ENCODE measurements around the gene LRP11. TPM values are rescaled to one million over a fixed set of nuclear protein-coding genes. Genes with fewer than 3 reads are reported as not detected.
"Not testable (repeated sequence)": the region's sequence is repeated elsewhere in the genome, so short reads cannot be mapped to it uniquely, and the experiment has no call there.

LRP11 gene
- polyA plus RNA-seq, 3 donors, result 0.20 to 0.41 (median 0.32) TPM

- Mint-ChIP-seq H3K27ac (peak overlapping the region in 1 of 7 donors; percentile 26), H3K36me3 (no peaks in the 10 kb centered on the region), H3K9me3 (peaks cover 0 to 3% (median 0%) of the 10 kb centered on the region in 7 donors), H3K4me3 (no peak overlapping the region), H3K27me3 (ENCODE audit: low read depth in 3 of 3) (peaks cover 0 to 5% (median 4%) of the 10 kb centered on the region in 3 donors), H3K4me1 (peaks cover 15% of the 10 kb centered on the region)
- Histone ChIP-seq H3K9me3 (replicated peaks in 1 of 2; ENCODE audit: control insufficient read depth in 1 of 2, insufficient read depth in 1 of 2, low read length in 2 of 2) (no peaks in the 10 kb centered on the region), H3K36me3 (replicated peaks in 1 of 2; ENCODE audit: control insufficient read depth in 1 of 2, insufficient read depth in 2 of 2, low read length in 2 of 2) (no peaks in the 10 kb centered on the region), H3K79me2 (ENCODE audit: insufficient read depth, low read length) (no peaks in the 10 kb centered on the region), H3K27me3 (ENCODE audit: control insufficient read depth in 2 of 2, insufficient read depth in 2 of 2, low read length in 2 of 2) (no peaks in the 10 kb centered on the region), H3K27ac (ENCODE audit: low read depth in 1 of 2, low read length in 2 of 2) (no peak overlapping the region), H3K9ac (ENCODE audit: insufficient read depth, low read length, poor library complexity, severe bottlenecking) (no peak overlapping the region), H2AFZ (ENCODE audit: insufficient read depth, low read depth, low read length, poor library complexity, severe bottlenecking) (no peak overlapping the region), H3K4me1 (ENCODE audit: control insufficient read depth in 1 of 2, insufficient read depth in 2 of 2, low read length in 2 of 2) (peaks cover 0 to 18% of the 10 kb centered on the region in 2 donors), H3K4me3 (replicated peaks in 1 of 3; ENCODE audit: low read depth in 2 of 3, low read length in 3 of 3) (no peak overlapping the region), H3K4me2 (replicated peaks; ENCODE audit: extremely low read depth, low read length, poor library complexity, severe bottlenecking) (no peak overlapping the region), H4K20me1 (ENCODE audit: insufficient read depth, low read length) (no peaks in the 10 kb centered on the region)
- TF ChIP-seq CTCF (IDR thresholded peaks at IDR 0.05), result no peak
- 60% methylated on average over 1 of the region's 5 CpGs for WGBS (ENCODE audit: insufficient coverage)
- intact Hi-C loops (cut with micrococcal nuclease), result no loop called here
- DNase-seq, result peak in 2 of 3 donors; percentile 15 to 17
Measured at GRCh38 chr6:149895833-149896271, 31.7 kb upstream of the LRP11 start.

GRCh38 chr6:149895048-149895590, 31.0 kb upstream of the LRP11 start:
- peaks cover 0 to 3% (median 0%) of the 10 kb centered on the region in 7 donors for H3K9me3 Mint-ChIP-seq
- peaks cover 0 to 8% (median 4%) of the 10 kb centered on the region in 3 donors for H3K27me3 Mint-ChIP-seq (ENCODE audit: low read depth in 3 of 3)
- Histone ChIP-seq H3K27ac (ENCODE audit: low read depth in 1 of 2, low read length in 2 of 2) (no peak overlapping the region), H4K20me1 (ENCODE audit: insufficient read depth, low read length) (no peaks in the 10 kb centered on the region), H3K9ac (ENCODE audit: insufficient read depth, low read length, poor library complexity, severe bottlenecking) (no peak overlapping the region), H3K4me3 (replicated peaks in 1 of 3; ENCODE audit: low read depth in 2 of 3, low read length in 3 of 3) (no peak overlapping the region), H3K79me2 (ENCODE audit: insufficient read depth, low read length) (no peaks in the 10 kb centered on the region), H3K36me3 (replicated peaks in 1 of 2; ENCODE audit: control insufficient read depth in 1 of 2, insufficient read depth in 2 of 2, low read length in 2 of 2) (no peaks in the 10 kb centered on the region), H2AFZ (ENCODE audit: insufficient read depth, low read depth, low read length, poor library complexity, severe bottlenecking) (peak overlapping the region; percentile 32), H3K9me3 (replicated peaks in 1 of 2; ENCODE audit: control insufficient read depth in 1 of 2, insufficient read depth in 1 of 2, low read length in 2 of 2) (no peaks in the 10 kb centered on the region), H3K27me3 (ENCODE audit: control insufficient read depth in 2 of 2, insufficient read depth in 2 of 2, low read length in 2 of 2) (no peaks in the 10 kb centered on the region), H3K4me2 (replicated peaks; ENCODE audit: extremely low read depth, low read length, poor library complexity, severe bottlenecking) (no peak overlapping the region), H3K4me1 (ENCODE audit: control insufficient read depth in 1 of 2, insufficient read depth in 2 of 2, low read length in 2 of 2) (peaks cover 0 to 18% of the 10 kb centered on the region in 2 donors)
- H3K36me3 Mint-ChIP-seq, result no peaks in the 10 kb centered on the region
- peaks cover 15% of the 10 kb centered on the region for H3K4me1 Mint-ChIP-seq
- WGBS (ENCODE audit: insufficient coverage), result 81% methylated on average over 5 of the region's 7 CpGs
- TF ChIP-seq CTCF (IDR thresholded peaks at IDR 0.05), result no peak
- H3K27ac Mint-ChIP-seq, result no peak overlapping the region
- no peak for DNase-seq
- no peak overlapping the region for H3K4me3 Mint-ChIP-seq
- intact Hi-C loops (cut with micrococcal nuclease), result no loop called here

- H3K4me3 Mint-ChIP-seq; DNase-seq; H3K36me3 ChIP-seq (replicated peaks in 1 of 2; ENCODE audit: control insufficient read depth in 1 of 2, insufficient read depth in 2 of 2, low read length in 2 of 2); H3K27me3 ChIP-seq (ENCODE audit: control insufficient read depth in 2 of 2, insufficient read depth in 2 of 2, low read length in 2 of 2); H3K4me3 ChIP-seq (replicated peaks in 1 of 3; ENCODE audit: low read depth in 2 of 3, low read length in 3 of 3); H3K27ac Mint-ChIP-seq; H3K36me3 Mint-ChIP-seq; H3K9me3 ChIP-seq (replicated peaks in 1 of 2; ENCODE audit: control insufficient read depth in 1 of 2, insufficient read depth in 1 of 2, low read length in 2 of 2); H3K79me2 ChIP-seq (ENCODE audit: insufficient read depth, low read length); H4K20me1 ChIP-seq (ENCODE audit: insufficient read depth, low read length); H3K4me2 ChIP-seq (replicated peaks; ENCODE audit: extremely low read depth, low read length, poor library complexity, severe bottlenecking); H3K27me3 Mint-ChIP-seq (ENCODE audit: low read depth in 3 of 3); intact Hi-C loops (cut with micrococcal nuclease); H3K9me3 Mint-ChIP-seq; H3K27ac ChIP-seq (ENCODE audit: low read depth in 1 of 2, low read length in 2 of 2); H3K9ac ChIP-seq (ENCODE audit: insufficient read depth, low read length, poor library complexity, severe bottlenecking); H2AFZ ChIP-seq (ENCODE audit: insufficient read depth, low read depth, low read length, poor library complexity, severe bottlenecking): not testable (repeated sequence)
- peaks cover 19% of the 10 kb centered on the region for H3K4me1 Mint-ChIP-seq
- peaks cover 0 to 18% of the 10 kb centered on the region in 2 donors for H3K4me1 ChIP-seq (ENCODE audit: control insufficient read depth in 1 of 2, insufficient read depth in 2 of 2, low read length in 2 of 2)
- no CpG with 5 or more reads among the region's 6 CpGs for WGBS (ENCODE audit: insufficient coverage)
Measured at GRCh38 chr6:149891864-149892263, 27.7 kb upstream of the LRP11 start.
